Measurements from ENCODE around the gene ST6GALNAC5. TPM values are rescaled to one million over a fixed set of nuclear protein-coding genes. Genes with fewer than 3 reads are reported as not detected.

ST6GALNAC5 gene
- total and polyA plus RNA-seq, 7 donors, result under 0.01 to 44.7 (median 5.6) TPM; not detected in 1

- no peak overlapping the region for H3K27ac ChIP-seq
- no peak for TF ChIP-seq EP300 (IDR thresholded peaks at IDR 0.05)
- no peak for TF ChIP-seq POLR2AphosphoS5 (IDR thresholded peaks at IDR 0.05)
Measured at GRCh38 chr1:76835203-76835602, 32.1 kb upstream of the ST6GALNAC5 start.

GRCh38 chr1:76840278-76840677 lies 27.0 kb upstream of the ST6GALNAC5 start:
- intact Hi-C loops (cut with DNase I), result no loop called here
- Histone ChIP-seq H3K4me3 (no peak overlapping the region), H3K4me1 (no peaks in the 10 kb centered on the region), H3K27ac (no peak overlapping the region), H3K27me3 (no peaks in the 10 kb centered on the region), H3K9me3 (no peaks in the 10 kb centered on the region), H3K36me3 (no peaks in the 10 kb centered on the region)
- no peak for TF ChIP-seq EP300 (IDR thresholded peaks at IDR 0.05)
- no peak for TF ChIP-seq POLR2A (IDR thresholded peaks at IDR 0.05)
- TF ChIP-seq CTCF (IDR thresholded peaks at IDR 0.05), result no peak
- no peak for TF ChIP-seq POLR2AphosphoS5 (IDR thresholded peaks at IDR 0.05)
- WGBS, 2 donors, result 89 to 91% methylated on average over 2 of the region's 2 CpGs
- DNase-seq, result no peak

More at GRCh38 chr1:76835203-76835602, 32.1 kb upstream of the ST6GALNAC5 start:
- no peak for DNase-seq
- intact Hi-C loops (cut with DNase I), result no loop called here
- H3K27me3 ChIP-seq, result no peaks in the 10 kb centered on the region
- no peaks in the 10 kb centered on the region for H3K9me3 ChIP-seq
- H3K4me1 ChIP-seq, result no peaks in the 10 kb centered on the region
- no peaks in the 10 kb centered on the region for H3K36me3 ChIP-seq
- H3K4me3 ChIP-seq, result no peak overlapping the region

- no peak overlapping the region for H3K4me3 ChIP-seq
- 16 to 51% methylated on average over 2 of the region's 2 CpGs for WGBS, 2 donors
- H3K27ac ChIP-seq, result no peak overlapping the region
- intact Hi-C loops (cut with DNase I), result no loop called here
- H3K9me3 ChIP-seq, result no peaks in the 10 kb centered on the region
- H3K4me1 ChIP-seq, result no peaks in the 10 kb centered on the region
- TF ChIP-seq POLR2A (IDR thresholded peaks at IDR 0.05) (no peak), EP300 (IDR thresholded peaks at IDR 0.05) (no peak), POLR2AphosphoS5 (IDR thresholded peaks at IDR 0.05) (no peak), CTCF (IDR thresholded peaks at IDR 0.05) (no peak)
- no peak for DNase-seq
- H3K36me3 ChIP-seq, result no peaks in the 10 kb centered on the region
- H3K27me3 ChIP-seq, result no peaks in the 10 kb centered on the region
Measured at GRCh38 chr1:76841460-76841859, 25.8 kb upstream of the ST6GALNAC5 start.

GRCh38 chr1:76843821-76844464 lies 23.3 kb upstream of the ST6GALNAC5 start:
- Histone ChIP-seq H3K9me3 (peaks cover 0 to 3% (median 0%) of the 10 kb centered on the region in 4 donors), H3K27ac (no peak overlapping the region), H3K4me3 (no peak overlapping the region), H3K4me1 (no peaks in the 10 kb centered on the region), H3K27me3 (no peaks in the 10 kb centered on the region), H3K36me3 (no peaks in the 10 kb centered on the region)
- WGBS, 2 donors, result 85 to 87% methylated on average over 5 of the region's 5 CpGs
- TF ChIP-seq POLR2AphosphoS5 (IDR thresholded peaks at IDR 0.05) (no peak), CTCF (IDR thresholded peaks at IDR 0.05) (no peak), POLR2A (IDR thresholded peaks at IDR 0.05) (no peak), EP300 (IDR thresholded peaks at IDR 0.05) (no peak)
- intact Hi-C loops (cut with DNase I), result no loop called here
- DNase-seq, result no peak

GRCh38 chr1:76854255-76854654 lies 13.0 kb upstream of the ST6GALNAC5 start:
- Histone ChIP-seq H3K27ac (no peak overlapping the region), H3K4me3 (no peak overlapping the region), H3K27me3 (no peaks in the 10 kb centered on the region), H3K9me3 (no peaks in the 10 kb centered on the region), H3K36me3 (no peaks in the 10 kb centered on the region), H3K4me1 (no peaks in the 10 kb centered on the region)
- intact Hi-C loops (cut with DNase I), result no loop called here
- DNase-seq, result no peak
- 72 to 84% methylated on average over 3 of the region's 3 CpGs for WGBS, 2 donors
- no peak for TF ChIP-seq POLR2AphosphoS5 (IDR thresholded peaks at IDR 0.05)
- no peak for TF ChIP-seq EP300 (IDR thresholded peaks at IDR 0.05)
- TF ChIP-seq CTCF (IDR thresholded peaks at IDR 0.05), result no peak
- TF ChIP-seq POLR2A (IDR thresholded peaks at IDR 0.05), result no peak

Measured in sigmoid colon (tissue), 7 donors.